ENCODE results near the gene EML4.
"Not testable (repeated sequence)": the region's sequence is repeated elsewhere in the genome, so short reads cannot be mapped to it uniquely, and the experiment has no call there.

The EML4 gene

DNA sequence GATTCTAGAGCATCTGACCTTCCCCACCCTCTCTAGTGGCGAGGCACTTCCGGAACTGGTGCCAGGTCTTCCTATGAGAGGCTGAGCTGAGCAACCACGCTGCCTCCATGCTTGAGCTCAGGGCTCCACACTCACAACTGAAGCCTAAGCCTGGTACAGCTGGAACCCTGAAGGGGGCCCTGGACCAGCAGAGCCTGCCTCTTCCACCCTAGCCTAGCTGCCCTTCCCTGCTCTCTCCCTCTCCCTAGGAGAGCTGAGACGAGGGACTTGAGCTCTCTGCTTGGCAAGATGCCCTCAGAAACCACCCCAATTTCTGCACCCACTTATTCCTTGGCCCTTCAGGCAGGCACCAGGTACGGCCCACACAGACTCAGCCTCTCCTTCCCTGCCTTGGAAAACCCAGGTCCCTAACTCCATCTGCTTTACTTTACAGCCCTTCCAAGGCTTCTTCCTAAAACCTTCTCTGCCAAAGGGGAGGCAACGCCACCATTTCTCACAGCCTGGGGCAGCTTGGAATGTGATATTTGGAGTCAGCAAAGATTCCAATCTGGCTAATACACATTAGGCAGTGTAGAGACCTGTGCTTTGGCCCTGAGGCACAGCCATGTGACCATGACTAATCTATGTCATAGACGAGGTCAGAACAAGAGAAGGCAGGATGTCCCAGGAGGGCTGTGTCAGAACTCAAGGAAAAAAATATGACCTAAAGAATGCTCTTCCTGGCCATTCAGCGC is 173.1 kb downstream of the EML4 start:
- TF ChIP-seq, protein P1, sequence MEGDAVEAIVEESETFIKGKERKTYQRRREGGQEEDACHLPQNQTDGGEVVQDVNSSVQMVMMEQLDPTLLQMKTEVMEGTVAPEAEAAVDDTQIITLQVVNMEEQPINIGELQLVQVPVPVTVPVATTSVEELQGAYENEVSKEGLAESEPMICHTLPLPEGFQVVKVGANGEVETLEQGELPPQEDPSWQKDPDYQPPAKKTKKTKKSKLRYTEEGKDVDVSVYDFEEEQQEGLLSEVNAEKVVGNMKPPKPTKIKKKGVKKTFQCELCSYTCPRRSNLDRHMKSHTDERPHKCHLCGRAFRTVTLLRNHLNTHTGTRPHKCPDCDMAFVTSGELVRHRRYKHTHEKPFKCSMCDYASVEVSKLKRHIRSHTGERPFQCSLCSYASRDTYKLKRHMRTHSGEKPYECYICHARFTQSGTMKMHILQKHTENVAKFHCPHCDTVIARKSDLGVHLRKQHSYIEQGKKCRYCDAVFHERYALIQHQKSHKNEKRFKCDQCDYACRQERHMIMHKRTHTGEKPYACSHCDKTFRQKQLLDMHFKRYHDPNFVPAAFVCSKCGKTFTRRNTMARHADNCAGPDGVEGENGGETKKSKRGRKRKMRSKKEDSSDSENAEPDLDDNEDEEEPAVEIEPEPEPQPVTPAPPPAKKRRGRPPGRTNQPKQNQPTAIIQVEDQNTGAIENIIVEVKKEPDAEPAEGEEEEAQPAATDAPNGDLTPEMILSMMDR (IDR thresholded peaks at IDR 0.05; ENCODE audit: low read depth, low read length, missing control alignments): no peak
- H3K4me3 ChIP-seq (ENCODE audit: low read depth, low read length): no peak overlapping the region
- no peak for DNase-seq (ENCODE audit: low read depth)

DNA sequence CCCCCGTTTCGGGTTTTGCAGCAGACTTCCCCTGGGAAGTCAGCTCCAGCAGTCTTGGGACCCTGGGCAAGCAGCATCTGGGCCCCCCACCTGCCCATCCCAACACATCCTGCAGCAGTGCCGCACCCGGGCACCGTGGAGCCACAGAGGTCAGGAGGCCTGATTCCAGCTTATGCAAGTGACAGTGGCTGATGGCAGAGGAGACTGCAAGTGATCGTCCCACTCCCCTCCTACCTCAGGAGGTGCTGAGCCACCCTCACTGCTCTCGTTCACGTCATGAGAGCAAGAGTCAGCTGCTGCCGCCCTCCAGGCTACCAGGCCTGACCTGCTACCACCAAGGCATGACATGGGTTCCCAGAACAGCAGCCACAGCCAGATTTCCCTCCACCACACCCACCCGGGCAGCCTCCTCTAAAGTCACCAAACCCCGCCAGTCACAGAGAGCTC is 173.7 kb downstream of the EML4 start:
- DNase-seq (ENCODE audit: low read depth): no peak
- H3K4me3 ChIP-seq (ENCODE audit: low read depth, low read length): no peak overlapping the region
- TF ChIP-seq, protein P1 (IDR thresholded peaks at IDR 0.05; ENCODE audit: low read depth, low read length, missing control alignments): no peak

GRCh38 chr2:42345986-42346385 is 176.8 kb downstream of the EML4 start:
- TF ChIP-seq, protein P1 (IDR thresholded peaks at IDR 0.05; ENCODE audit: low read depth, low read length, missing control alignments): no peak
- no peak overlapping the region for H3K4me3 ChIP-seq (ENCODE audit: low read depth, low read length)
- DNase-seq (ENCODE audit: low read depth): no peak

DNA sequence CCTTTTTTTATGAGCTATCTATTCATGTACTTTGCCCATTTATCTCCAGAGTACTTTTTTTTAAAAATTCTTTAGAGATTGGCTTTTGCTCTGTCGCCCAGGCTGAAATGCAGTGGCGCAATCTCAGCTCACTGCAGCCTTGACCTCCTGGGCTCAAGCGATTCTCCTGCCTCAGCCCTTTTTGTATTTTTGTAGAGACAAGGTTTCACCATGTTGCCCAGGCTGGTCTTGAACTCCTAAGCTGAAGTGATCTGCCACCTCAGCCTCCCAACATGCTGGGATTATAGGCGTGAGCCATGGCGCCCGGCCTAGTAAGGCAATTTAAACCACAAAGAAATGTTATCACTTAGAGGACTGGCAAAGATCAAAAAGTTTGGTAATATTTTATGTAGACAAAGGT is 177.7 kb downstream of the EML4 start:
- not testable (repeated sequence) for DNase-seq (ENCODE audit: low read depth); H3K4me3 ChIP-seq (ENCODE audit: low read depth, low read length)

GRCh38 chr2:42347518-42347917 is 178.4 kb downstream of the EML4 start:
- DNase-seq (ENCODE audit: low read depth); H3K4me3 ChIP-seq (ENCODE audit: low read depth, low read length): not testable (repeated sequence)

DNA sequence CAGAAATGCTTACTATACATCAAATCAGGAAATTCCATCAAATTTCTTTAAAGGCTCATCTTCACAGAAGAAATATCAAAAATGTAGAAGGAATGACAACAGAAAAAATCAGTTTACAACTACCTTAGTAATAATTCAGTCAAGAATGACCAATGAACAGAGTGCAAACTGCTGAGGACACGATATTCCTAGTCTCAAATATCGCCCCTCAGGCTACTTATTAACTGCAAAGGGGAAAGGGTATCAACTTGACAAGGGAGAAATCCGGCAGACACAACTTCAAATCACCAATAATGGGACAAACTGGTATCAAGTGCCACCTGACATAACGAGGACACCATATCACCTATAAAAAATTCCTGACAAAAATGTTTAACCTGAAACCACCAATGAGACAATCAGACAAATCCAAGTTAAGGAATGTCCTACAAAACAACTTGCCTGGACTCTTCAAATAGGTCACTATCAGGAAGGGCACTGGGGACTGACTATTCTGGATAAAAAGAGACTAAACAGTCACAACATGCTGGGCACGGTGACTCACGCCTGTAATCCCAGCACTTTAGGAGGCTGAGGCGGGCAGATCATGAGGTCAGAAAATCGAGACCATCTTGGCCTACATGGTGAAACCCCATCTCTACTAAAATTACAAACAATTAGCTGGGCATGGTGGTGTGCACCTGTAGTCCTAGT is 179.1 kb downstream of the EML4 start:
- DNase-seq (ENCODE audit: low read depth): no peak
- no peak overlapping the region for H3K4me3 ChIP-seq (ENCODE audit: low read depth, low read length)
- TF ChIP-seq, protein P1 (IDR thresholded peaks at IDR 0.05; ENCODE audit: low read depth, low read length, missing control alignments): no peak

GRCh38 chr2:42350434-42351063 is 181.4 kb downstream of the EML4 start:
- DNase-seq (ENCODE audit: low read depth): no peak
- H3K4me3 ChIP-seq (ENCODE audit: low read depth, low read length): no peak overlapping the region
- TF ChIP-seq, protein P1 (IDR thresholded peaks at IDR 0.05; ENCODE audit: low read depth, low read length, missing control alignments): no peak
